Measurements from ENCODE around the gene FSCN2. TPM values are rescaled to one million over a fixed set of nuclear protein-coding genes. Genes with fewer than 3 reads are reported as not detected.
"Not testable (repeated sequence)": the region's sequence is repeated elsewhere in the genome, so short reads cannot be mapped to it uniquely, and the experiment has no call there.

The FSCN2 gene
- total RNA-seq, 1 experiment from 2014 or later, result 0.31 TPM

GRCh38 chr17:81583589-81584342, 55.6 kb downstream of the FSCN2 start:
- DNase-seq (ENCODE audit: low spot score) (no peak), ATAC-seq (no peak)
- Mint-ChIP-seq H3K27me3 (ENCODE audit: low read depth) (no peaks in the 10 kb centered on the region), H3K4me3 (no peak overlapping the region), H3K36me3 (peaks cover 54% of the 10 kb centered on the region), H3K4me1 (no peaks in the 10 kb centered on the region), H3K9me3 (no peaks in the 10 kb centered on the region), H3K27ac (no peak overlapping the region)
- TF ChIP-seq ZSCAN18 (CRISPR knock-in tag; IDR thresholded peaks at IDR 0.05) (no peak), ZMAT4 (CRISPR knock-in tag; IDR thresholded peaks at IDR 0.05) (no peak), EMX1 (CRISPR knock-in tag; IDR thresholded peaks at IDR 0.05) (no peak), ARID4B (CRISPR knock-in tag; IDR thresholded peaks at IDR 0.05; ENCODE audit: borderline replicate concordance) (no peak), MAX (CRISPR knock-in tag; IDR thresholded peaks at IDR 0.05) (no peak), FOXJ3 (CRISPR knock-in tag; IDR thresholded peaks at IDR 0.05; ENCODE audit: borderline replicate concordance) (no peak), USF1 (CRISPR knock-in tag; IDR thresholded peaks at IDR 0.05) (no peak), NFATC4 (CRISPR knock-in tag; IDR thresholded peaks at IDR 0.05) (no peak), IRF1 (CRISPR knock-in tag; IDR thresholded peaks at IDR 0.05) (no peak), NFYB (CRISPR knock-in tag; conservative IDR thresholded peaks at IDR 0.05; ENCODE audit: low read depth) (no peak), MLX (CRISPR knock-in tag; IDR thresholded peaks at IDR 0.05) (no peak), ATF3 (CRISPR knock-in tag; conservative IDR thresholded peaks at IDR 0.05) (no peak), TCF7 (CRISPR knock-in tag; IDR thresholded peaks at IDR 0.05; ENCODE audit: low read depth) (no peak), SMAD4 (CRISPR knock-in tag; IDR thresholded peaks at IDR 0.05) (no peak), E2F1 (CRISPR knock-in tag; IDR thresholded peaks at IDR 0.05) (no peak), ZNF425 (CRISPR knock-in tag; conservative IDR thresholded peaks at IDR 0.05) (no peak)
- ChIA-PET CTCF (no interaction called here), POLR2A (no interaction called here)

- H3K4me1 Mint-ChIP-seq; DNase-seq (ENCODE audit: low spot score); CTCF ChIA-PET; H3K4me3 Mint-ChIP-seq; H3K27ac Mint-ChIP-seq; H3K27me3 Mint-ChIP-seq (ENCODE audit: low read depth); H3K9me3 Mint-ChIP-seq; ATAC-seq: not testable (repeated sequence)
- POLR2A ChIA-PET, result interaction anchor here (0.7 kb wide), 1 partner anchor 15 kb away, joined by 3 read pairs; no protein-coding TSS in a partner anchor
- peaks cover 64% of the 10 kb centered on the region for H3K36me3 Mint-ChIP-seq
Measured at GRCh38 chr17:81584771-81585170, 56.6 kb downstream of the FSCN2 start.
